D721Med (cell line): ENCODE data around the gene ARID5A.

Experiments
- DNase-seq: peaks from one replicate; pipeline ENCODE4 v3.0.0; 2011; ENCODE audit warnings: low spot score; ENCODE audit not compliant: insufficient read length
- FAIRE-seq: peaks from 2 replicates; lab custom pipeline; 2011; peaks lifted over from hg19 to GRCh38; lab: Jason Lieb, UNC
- CTCF ChIP-seq: IDR thresholded peaks from 2 replicates; pipeline ENCODE4 v1.5.1; 2012; ENCODE audit warnings: mild to moderate bottlenecking, control low read depth; ENCODE audit not compliant: insufficient read depth; ENCODE audit errors: missing control alignments

Gene ARID5A

GRCh38 chr2:96502891-96503636 is 33.5 kb upstream of the ARID5A start:
- DNase-seq, result no peak
- FAIRE-seq, result no peak
- no peak for TF ChIP-seq CTCF

- TF ChIP-seq CTCF, result no peak
- DNase-seq (no peak), FAIRE-seq (no peak)
Observed at GRCh38 chr2:96503637-96504243, 32.8 kb upstream of the ARID5A start.

- TF ChIP-seq CTCF, result no peak
- no peak for FAIRE-seq
- no peak for DNase-seq
Observed at GRCh38 chr2:96505231-96505889, 31.2 kb upstream of the ARID5A start, which contains the start of gene NEURL3. TSS of gene NEURL3 (minus strand) at chr2:96505357. CDS start at chr2:96505286, 71 bp downstream.

- no peak for TF ChIP-seq CTCF
- DNase-seq (no peak), FAIRE-seq (no peak)
Observed at GRCh38 chr2:96506016-96506906, 30.3 kb upstream of the ARID5A start.

- DNase-seq (no peak), FAIRE-seq (no peak)
- TF ChIP-seq CTCF, result no peak
Observed at GRCh38 chr2:96506907-96507240, 29.7 kb upstream of the ARID5A start.

- DNase-seq (peak; percentile 59), FAIRE-seq (no peak)
- peak; percentile 56 for TF ChIP-seq CTCF
Observed at GRCh38 chr2:96507957-96508520, 28.5 kb upstream of the ARID5A start.
